SH-SY5Y (cell line): ENCODE data around the gene ZBTB20.

ENCODE experiments used
- GATA2 ChIP-seq: IDR thresholded peaks from 2 replicates; pipeline ENCODE4 v1.6.1; 2011; ENCODE audit warnings: mild to moderate bottlenecking, low read depth, low read length
- GATA3 ChIP-seq: IDR thresholded peaks from 2 replicates; pipeline ENCODE4 v1.6.1; 2011; ENCODE audit warnings: low read depth, mild to moderate bottlenecking, low read length, moderate library complexity

DNA sequence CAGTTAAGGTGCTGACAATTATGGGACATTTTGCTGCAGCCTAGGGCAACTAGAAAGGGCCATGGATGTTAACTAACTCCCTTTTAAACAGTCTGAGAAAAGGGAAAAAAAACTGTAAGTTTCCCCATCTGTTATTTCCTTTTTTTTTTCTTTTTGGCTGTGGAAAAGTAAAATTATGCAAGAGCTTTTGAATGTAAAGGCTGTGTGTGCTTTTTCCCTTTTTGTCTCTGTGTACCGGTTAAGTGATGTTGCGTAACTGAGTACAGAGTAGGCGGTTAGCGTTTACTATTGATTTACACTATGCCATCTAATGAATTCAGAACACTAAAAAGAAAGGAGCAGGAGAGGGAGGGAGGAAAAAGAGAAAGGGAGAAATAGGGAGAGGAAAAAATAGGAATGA lies 449.7 kb downstream of the ZBTB20 start:
- TF ChIP-seq GATA2 (no peak), GATA3 (no peak)
